Stomach (tissue), 9 donors: ENCODE data around the gene RBM39. TPM values are rescaled to one million over a fixed set of nuclear protein-coding genes. Genes with fewer than 3 reads are reported as not detected.

Experiments
- DNase-seq, 2 donors: peaks; one replicate each; pipeline versions ENCODE4 v3.0.0 to v3.0.0-alpha.2; 2013 to 2019
- H3K27ac ChIP-seq, 5 donors: fragments of 200-600 bp in 4 of 5; sonication (generic) in 4 of 5; one replicate each; pipeline ENCODE4 v1.5.1; 2013 to 2019; ENCODE audit warnings: mild to moderate bottlenecking in 1 of 5, moderate library complexity in 1 of 5
- H3K27me3 ChIP-seq, 3 donors: fragments of 200-600 bp; sonication (generic); one replicate each; pipeline ENCODE4 v1.5.1; 2017 to 2019; ENCODE audit warnings: mixed run types in 1 of 3
- H3K36me3 ChIP-seq, 4 donors: fragments of 200-600 bp; sonication (generic); 1 replicate in 3 of 4; 2 replicates in 1 of 4; pipeline ENCODE4 v1.5.1; 2016 to 2019
- H3K4me1 ChIP-seq, 4 donors: fragments of 200-600 bp; sonication (generic); one replicate each; pipeline ENCODE4 v1.5.1; 2016 to 2019
- H3K4me3 ChIP-seq, 4 donors: fragments of 200-600 bp; sonication (generic) in 3 of 4; one replicate each; pipeline ENCODE4 v1.5.1; 2016 to 2019; ENCODE audit warnings: mild to moderate bottlenecking in 1 of 4
- H3K9me3 ChIP-seq, 4 donors: fragments of 200-600 bp; sonication (generic); one replicate each; pipeline ENCODE4 v1.5.1; 2016 to 2019
- CTCF ChIP-seq, 7 experiments: fragments of 450-650 bp in 4 of 7; fragments of 200-600 bp in 3 of 7; sonication (generic) in 3 of 7; IDR thresholded peaks; one replicate each; pipeline ENCODE4 v1.5.1; 2016 to 2019; ENCODE audit warnings: antibody characterized with exemption in 7 of 7, control low read depth in 2 of 7, mild to moderate bottlenecking in 1 of 7
- EP300 ChIP-seq: sonication (generic); formaldehyde crosslinking; IDR thresholded peaks from one replicate; pipeline ENCODE4 v1.6.1; 2017; ENCODE audit warnings: antibody characterized with exemption
- POLR2A ChIP-seq, 4 donors: fragments of 450-650 bp; IDR thresholded peaks; one replicate each; pipeline ENCODE4 v1.6.1; 2016; ENCODE audit warnings: antibody characterized with exemption in 4 of 4, control low read depth in 2 of 4, mild to moderate bottlenecking in 1 of 4, moderate library complexity in 1 of 4
- POLR2AphosphoS5 ChIP-seq, 3 donors: sonication (generic); formaldehyde crosslinking; IDR thresholded peaks; one replicate each; pipeline ENCODE4 v1.6.1; 2016; ENCODE audit warnings: antibody characterized with exemption in 3 of 3
- WGBS, 5 donors: extraction: QIAGEN DNeasy Blood & Tissue Kit in 3 of 5; methylation state at CpG; one replicate each; pipeline versions ENCODE4 v1.1.5 to v1.1.7; 2013 to 2018; 5-methylcytosine and 5-hydroxymethylcytosine counted together
- intact Hi-C: fragments of 100-400 bp; cut with DNase I; formaldehyde crosslinking; loops from one replicate; pipeline ENCODE4 v1.15.1; 2023; ENCODE audit warnings: low total_unique reads
- polyA plus RNA-seq, 3 donors: library from polyadenylated mRNA; stranded (reverse); fragments of 200-250 nt; gene quantifications; one replicate each; pipeline ENCODE4 v1.2.3, GENCODE V29; 2013
- total RNA-seq, 5 donors: library from RNA; depleted of rRNA; stranded (reverse); fragments of >200 nt; gene quantifications; one replicate each; pipeline versions ENCODE4 v1.1.0 to v1.2.3, GENCODE V29; 2014 to 2016
- donor health status: healthy with polysubstance abuse.
- donor health status: Bipolar disorder and iron deficiency.
- donor health status: healthy.

The RBM39 gene
- total and polyA plus RNA-seq, 8 donors = 93.3 to 770 (median 396) TPM

- peaks cover 0 to 5% (median 2%) of the 10 kb centered on the region in 4 donors for H3K36me3 ChIP-seq
- no peaks in the 10 kb centered on the region for H3K27me3 ChIP-seq
- H3K4me1 ChIP-seq = peaks cover 46 to 76% (median 70%) of the 10 kb centered on the region in 4 donors
- TF ChIP-seq CTCF (IDR thresholded peaks at IDR 0.05) (no peak), POLR2AphosphoS5 (IDR thresholded peaks at IDR 0.05) (no peak), POLR2A (IDR thresholded peaks at IDR 0.05) (no peak), EP300 (no peak)
- intact Hi-C loops = no loop called here
- H3K9me3 ChIP-seq = no peaks in the 10 kb centered on the region
- WGBS, 5 donors = 55 to 71% (median 63%) methylated on average over 2 of the region's 2 CpGs
- DNase-seq = peak in 1 of 2 donors; percentile 5
- H3K27ac ChIP-seq = peak overlapping the region in 3 of 5 donors; percentile 19 to 99 (median 49)
- H3K4me3 ChIP-seq = peak overlapping the region in 1 of 4 donors; percentile 72
Measured at GRCh38 chr20:35661053-35661452, 81.0 kb downstream of the RBM39 start.

GRCh38 chr20:35660122-35660937 is 81.7 kb downstream of the RBM39 start:
- Histone ChIP-seq H3K9me3 (no peaks in the 10 kb centered on the region), H3K27me3 (no peaks in the 10 kb centered on the region), H3K4me1 (peaks cover 46 to 78% (median 71%) of the 10 kb centered on the region in 4 donors), H3K36me3 (peaks cover 0 to 8% (median 3%) of the 10 kb centered on the region in 4 donors), H3K4me3 (peak overlapping the region in 1 of 4 donors; percentile 72), H3K27ac (peak overlapping the region in 1 of 5 donors; percentile 49)
- TF ChIP-seq EP300 (no peak), POLR2A (IDR thresholded peaks at IDR 0.05) (no peak), CTCF (IDR thresholded peaks at IDR 0.05) (no peak), POLR2AphosphoS5 (IDR thresholded peaks at IDR 0.05) (no peak)
- no peak for DNase-seq
- 85 to 87% (median 87%) methylated on average over 10 of the region's 10 CpGs for whole genome bisulfite sequencing, 5 donors
- intact Hi-C loops = no loop called here

GRCh38 chr20:35657271-35657670 is 84.8 kb downstream of the RBM39 start:
- H3K9me3 ChIP-seq = no peaks in the 10 kb centered on the region
- no peak for DNase-seq
- peaks cover 23 to 38% (median 33%) of the 10 kb centered on the region in 4 donors for H3K36me3 ChIP-seq
- no peak for TF ChIP-seq POLR2A (IDR thresholded peaks at IDR 0.05)
- TF ChIP-seq CTCF (IDR thresholded peaks at IDR 0.05) = no peak
- no peak for TF ChIP-seq EP300
- TF ChIP-seq POLR2AphosphoS5 (IDR thresholded peaks at IDR 0.05) = no peak
- peaks cover 38 to 75% (median 65%) of the 10 kb centered on the region in 4 donors for H3K4me1 ChIP-seq
- H3K27ac ChIP-seq = peak overlapping the region in 2 of 5 donors; percentile 2 to 47
- 2 to 13% (median 6%) methylated on average over 1 of the region's 1 CpG for WGBS, 5 donors
- intact Hi-C loops = no loop called here
- no peaks in the 10 kb centered on the region for H3K27me3 ChIP-seq
- H3K4me3 ChIP-seq = no peak overlapping the region

- no peak overlapping the region for H3K27ac ChIP-seq
- WGBS, 5 donors = 90 to 98% (median 97%) methylated on average over 9 of the region's 9 CpGs
- H3K4me1 ChIP-seq = peaks cover 20 to 75% (median 55%) of the 10 kb centered on the region in 4 donors
- no peaks in the 10 kb centered on the region for H3K9me3 ChIP-seq
- DNase-seq = no peak
- TF ChIP-seq CTCF (IDR thresholded peaks at IDR 0.05) = no peak
- TF ChIP-seq EP300 = no peak
- no peak for TF ChIP-seq POLR2A (IDR thresholded peaks at IDR 0.05)
- TF ChIP-seq POLR2AphosphoS5 (IDR thresholded peaks at IDR 0.05) = no peak
- no peak overlapping the region for H3K4me3 ChIP-seq
- H3K36me3 ChIP-seq = peaks cover 23 to 43% (median 36%) of the 10 kb centered on the region in 4 donors
- intact Hi-C loops = no loop called here
- no peaks in the 10 kb centered on the region for H3K27me3 ChIP-seq
Measured at GRCh38 chr20:35654415-35654814, 87.6 kb downstream of the RBM39 start.
